Glutamatergic neuron (in vitro differentiated cells): Measurements from ENCODE around the gene NEK10. TPM values are rescaled to one million over a fixed set of nuclear protein-coding genes. Genes with fewer than 3 reads are reported as not detected.

ENCODE experiments used
- DNase-seq: peaks from one replicate; pipeline ENCODE4 v3.0.0; 2022
- H3K27ac Mint-ChIP-seq: one replicate; pipeline ENCODE4 v1.8.0; 2020; ENCODE audit warnings: mild to moderate bottlenecking, mixed read lengths, inconsistent platforms; ENCODE audit not compliant: unreplicated experiment
- H3K27me3 Mint-ChIP-seq: one replicate; pipeline ENCODE4 v1.8.0; 2020; ENCODE audit warnings: mild to moderate bottlenecking, moderate library complexity, mixed read lengths, inconsistent platforms; ENCODE audit not compliant: unreplicated experiment
- H3K36me3 Mint-ChIP-seq: one replicate; pipeline ENCODE4 v1.8.0; 2020; ENCODE audit warnings: mild to moderate bottlenecking, mixed read lengths, inconsistent platforms; ENCODE audit not compliant: unreplicated experiment
- H3K4me1 Mint-ChIP-seq: one replicate; pipeline ENCODE4 v1.8.0; 2020; ENCODE audit warnings: mild to moderate bottlenecking, low read depth, mixed read lengths, inconsistent platforms; ENCODE audit not compliant: unreplicated experiment
- H3K4me3 Mint-ChIP-seq: one replicate; pipeline ENCODE4 v1.8.0; 2020; ENCODE audit warnings: mild to moderate bottlenecking, mixed read lengths, inconsistent platforms; ENCODE audit not compliant: unreplicated experiment
- H3K9me3 Mint-ChIP-seq: one replicate; pipeline ENCODE4 v1.8.0; 2020; ENCODE audit warnings: mild to moderate bottlenecking, moderate library complexity, mixed read lengths, inconsistent platforms; ENCODE audit not compliant: unreplicated experiment
- CTCF ChIP-seq: fragments of 200-600 bp; sonication (generic); IDR thresholded peaks from one replicate; pipeline ENCODE4 v1.5.0; 2021; ENCODE audit not compliant: partially characterized antibody, unreplicated experiment
- total RNA-seq: library from RNA; stranded (reverse); fragmentation: NEBNext Ultra II Directional; extraction: Animal tissue kit (Norgen Biotek cat#: 25700); gene quantifications from one replicate; pipeline ENCODE4 v1.2.1, GENCODE V29; 2021; ENCODE audit not compliant: unreplicated experiment

The NEK10 gene
- total RNA-seq, 1 donor from 2014 or later = 1.5 TPM

GRCh38 chr3:27090275-27091041 is 278.7 kb downstream of the NEK10 start:
- peaks cover 6% of the 10 kb centered on the region for H3K4me1 Mint-ChIP-seq
- no peak for DNase-seq
- H3K4me3 Mint-ChIP-seq = no peak overlapping the region
- H3K36me3 Mint-ChIP-seq = no peaks in the 10 kb centered on the region
- no peak overlapping the region for H3K27ac Mint-ChIP-seq
- H3K9me3 Mint-ChIP-seq = no peaks in the 10 kb centered on the region
- no peaks in the 10 kb centered on the region for H3K27me3 Mint-ChIP-seq
- no peak for TF ChIP-seq CTCF

GRCh38 chr3:27089645-27090044 is 279.5 kb downstream of the NEK10 start:
- H3K27ac Mint-ChIP-seq = no peak overlapping the region
- no peak for TF ChIP-seq CTCF
- H3K4me1 Mint-ChIP-seq = peaks cover 6% of the 10 kb centered on the region
- DNase-seq = no peak
- H3K4me3 Mint-ChIP-seq = no peak overlapping the region
- no peaks in the 10 kb centered on the region for H3K27me3 Mint-ChIP-seq
- no peaks in the 10 kb centered on the region for H3K9me3 Mint-ChIP-seq
- no peaks in the 10 kb centered on the region for H3K36me3 Mint-ChIP-seq

GRCh38 chr3:27089068-27089467 is 280.1 kb downstream of the NEK10 start:
- no peak for DNase-seq
- no peaks in the 10 kb centered on the region for H3K36me3 Mint-ChIP-seq
- no peak overlapping the region for H3K27ac Mint-ChIP-seq
- H3K9me3 Mint-ChIP-seq = no peaks in the 10 kb centered on the region
- H3K27me3 Mint-ChIP-seq = no peaks in the 10 kb centered on the region
- no peak overlapping the region for H3K4me3 Mint-ChIP-seq
- H3K4me1 Mint-ChIP-seq = peaks cover 6% of the 10 kb centered on the region
- no peak for TF ChIP-seq CTCF

- H3K4me3 Mint-ChIP-seq = no peak overlapping the region
- H3K27me3 Mint-ChIP-seq = no peaks in the 10 kb centered on the region
- H3K27ac Mint-ChIP-seq = no peak overlapping the region
- no peaks in the 10 kb centered on the region for H3K36me3 Mint-ChIP-seq
- no peak for DNase-seq
- no peaks in the 10 kb centered on the region for H3K9me3 Mint-ChIP-seq
- H3K4me1 Mint-ChIP-seq = peaks cover 6% of the 10 kb centered on the region
- no peak for TF ChIP-seq CTCF
Measured at GRCh38 chr3:27085829-27086730, 283.1 kb downstream of the NEK10 start.
